HepG2 (cell line): Measurements from ENCODE around the gene CUEDC2. TPM values are rescaled to one million over a fixed set of nuclear protein-coding genes. Genes with fewer than 3 reads are reported as not detected.

ENCODE experiments used
- AHDC1 ChIP-seq: sonication (generic); formaldehyde crosslinking; IDR thresholded peaks from 2 replicates; pipeline ENCODE4 v1.5.1; 2020; ENCODE audit warnings: mild to moderate bottlenecking, missing genetic modification reagents, borderline replicate concordance
- FOXO1 ChIP-seq: sonication (generic); formaldehyde crosslinking; IDR thresholded peaks from 2 replicates; pipeline ENCODE4 v1.4.0; 2020; ENCODE audit warnings: missing genetic modification reagents
- HOXA5 ChIP-seq: sonication (generic); formaldehyde crosslinking; IDR thresholded peaks from 2 replicates; pipeline ENCODE4 v1.4.0; 2020; ENCODE audit warnings: missing genetic modification reagents
- IRF2 ChIP-seq: IDR thresholded peaks from 2 replicates; pipeline ENCODE4 v1.6.1; 2018; ENCODE audit warnings: missing genetic modification reagents, missing compliant biosample characterization
- KDM5B ChIP-seq: sonication (generic); formaldehyde crosslinking; IDR thresholded peaks from 2 replicates; pipeline ENCODE4 v1.4.0; 2020; ENCODE audit warnings: missing genetic modification reagents, mild to moderate bottlenecking, borderline replicate concordance
- MXI1 ChIP-seq: IDR thresholded peaks from 3 replicates; pipeline ENCODE4 v1.6.1; 2012; ENCODE audit warnings: low read depth, low read length, inconsistent platforms, borderline replicate concordance
- MYPOP ChIP-seq: sonication (generic); formaldehyde crosslinking; IDR thresholded peaks from 2 replicates; pipeline ENCODE4 v1.8.1; 2023; ENCODE audit warnings: mild to moderate bottlenecking, moderate library complexity, missing genetic modification reagents
- RARA ChIP-seq: IDR thresholded peaks from 2 replicates; pipeline ENCODE4 v1.6.1; 2016; ENCODE audit warnings: missing genetic modification reagents, missing compliant biosample characterization
- RBFOX2 ChIP-seq: fragments of 200-400 bp; formaldehyde crosslinking; IDR thresholded peaks from 2 replicates; pipeline ENCODE4 v1.6.1; 2017; ENCODE audit warnings: low read depth, mild to moderate bottlenecking, low read length
- TIGD3 ChIP-seq: sonication (generic); formaldehyde crosslinking; IDR thresholded peaks from 2 replicates; pipeline ENCODE4 v1.5.1; 2020; ENCODE audit warnings: mild to moderate bottlenecking, missing genetic modification reagents, borderline replicate concordance
- USF2 ChIP-seq, 2 experiments: sonication (generic) in 1 of 2; formaldehyde crosslinking in 1 of 2; IDR thresholded peaks; 2 replicates each; pipeline versions ENCODE4 v1.5.1 to v1.6.1; 2011 to 2020; ENCODE audit warnings: borderline replicate concordance in 1 of 2, low read depth in 1 of 2, low read length in 1 of 2, mild to moderate bottlenecking in 1 of 2, missing genetic modification reagents in 1 of 2, moderate library complexity in 1 of 2
- ZBTB7A ChIP-seq: sonication (generic); formaldehyde crosslinking; IDR thresholded peaks from 2 replicates; pipeline ENCODE4 v1.8.0; 2022; ENCODE audit warnings: mild to moderate bottlenecking, missing genetic modification reagents
- ZNF784 ChIP-seq: sonication (generic); formaldehyde crosslinking; IDR thresholded peaks from 2 replicates; pipeline ENCODE4 v1.5.1; 2020; ENCODE audit warnings: missing genetic modification reagents, mild to moderate bottlenecking, borderline replicate concordance
- polyA plus RNA-seq, 8 experiments: library from polyadenylated mRNA; depleted of rRNA in 3 of 8; stranded (reverse) in 7 of 8; unstranded in 1 of 8; fragments of >200 nt; fragmentation: Illumina TruSeq in 4 of 8; extraction: Trizol in 4 of 8; gene quantifications; 2 replicates each; pipeline versions ENCODE4 v1.2.1 to v1.2.3, GENCODE V29; 2011 to 2016; ENCODE audit warnings: low read depth in 4 of 8, missing spikeins in 1 of 8, mixed read lengths in 1 of 8; ENCODE audit not compliant: insufficient read depth in 1 of 8
- total RNA-seq, 5 experiments: library from RNA; depleted of rRNA; stranded (reverse); fragments of >200 nt; fragmentation: Illumina TruSeq; extraction: Trizol; gene quantifications; 2 replicates each; pipeline ENCODE4 v1.2.3, GENCODE V29; 2016; ENCODE audit warnings: low read depth in 1 of 5

The CUEDC2 gene
- total and polyA plus RNA-seq, 2 of the 13 experiments (the other 11 are each of a cell fraction or from before 2014, with no cell fraction given), result 13.1 to 18.4 TPM

- TF ChIP-seq RARA (CRISPR knock-in tag) (0 out of 2 replicates have a peak, but pooled peaks have one; percentile 15), ZBTB7A (CRISPR knock-in tag) (no peak; the same call in none of the 2 replicates), RBFOX2 (0 out of 2 replicates have a peak, but pooled peaks have one; percentile 26), TIGD3 (CRISPR knock-in tag) (no peak), ZNF784 (CRISPR knock-in tag) (no peak), KDM5B (CRISPR knock-in tag) (peak; percentile 69; the same call in 1 of the 2 replicates), FOXO1 (no peak), IRF2 (CRISPR knock-in tag) (no peak), AHDC1 (0 out of 2 replicates have a peak, but pooled peaks have one; percentile 21), MXI1 (peak; percentile 83; the same call in 2 of the 3 replicates), HOXA5 (CRISPR knock-in tag) (peak; percentile 95), USF2 (IDR thresholded peaks at IDR 0.05; ENCODE audit: low read depth, low read length) (no peak), USF2 (CRISPR knock-in tag; IDR thresholded peaks at IDR 0.05; ENCODE audit: borderline replicate concordance) (no peak; the same call in 1 of the 2 replicates), MYPOP (no peak)
Measured at GRCh38 chr10:102419269-102420180, 12.8 kb downstream of the CUEDC2 start (continued).
